ENCODE results near the gene HPCAL1. TPM values are rescaled to one million over a fixed set of nuclear protein-coding genes. Genes with fewer than 3 reads are reported as not detected.
A peak's percentile ranks its signal among the peaks of the same experiment; 100 is the strongest.

Gene HPCAL1
- total RNA-seq, 1 donor from 2014 or later: 15.9 TPM

- ChIA-PET CTCF (interaction anchor here (0.7 to 4.3 kb wide), 3 partner anchors 13 to 74 kb away, joined by 5 to 22 read pairs (median 6); no protein-coding TSS in a partner anchor), POLR2A (interaction anchor here (0.6 to 5.3 kb wide), 24 partner anchors 8 to 817 kb away, joined by 3 to 70 read pairs (median 4); partner anchors contain the start of genes HPCAL1, KLF11, NOL10 and PDIA6)
- ATAC-seq (ENCODE audit: low read depth) (peak; percentile 80), DNase-seq (peak; percentile 98)
- Mint-ChIP-seq H3K36me3 (ENCODE audit: low read depth) (peaks cover 29% of the 10 kb centered on the region), H3K27ac (peak within 1 kb of the TSS; percentile 85), H3K27me3 (no peaks in the 10 kb centered on the region), H3K4me1 (peaks cover 46% of the 10 kb centered on the region), H3K9me3 (no peaks in the 10 kb centered on the region), H3K4me3 (peak within 1 kb of the TSS; percentile 85)
- intact Hi-C loops (cut with micrococcal nuclease): loop anchor here (1.0 to 10.0 kb wide), 14 partner anchors 38 to 1304 kb away; partner anchors contain the start of genes ADAM17, GRHL1, HPCAL1 and PDIA6
- no peak for TF ChIP-seq CTCF (IDR thresholded peaks at IDR 0.05)
These were observed 145.3 kb downstream of the HPCAL1 start, which contains the start of gene ODC1 for GRCh38 chr2:10447895-10448575. Gene ODC1, minus strand, starts transcription at chr2:10448327. Its CDS starts 3,295 bp downstream, at chr2:10445032.

GRCh38 chr2:10448576-10449485 lies 146.1 kb downstream of the HPCAL1 start:
- Mint-ChIP-seq H3K36me3 (ENCODE audit: low read depth) (peaks cover 21% of the 10 kb centered on the region), H3K27ac (peak overlapping the region; percentile 84), H3K9me3 (no peaks in the 10 kb centered on the region), H3K4me1 (peaks cover 42% of the 10 kb centered on the region), H3K4me3 (peak overlapping the region; percentile 78), H3K27me3 (no peaks in the 10 kb centered on the region)
- DNase-seq (peak; percentile 94), ATAC-seq (ENCODE audit: low read depth) (peak; percentile 61)
- POLR2A ChIA-PET: interaction anchor here (0.6 to 5.3 kb wide), 27 partner anchors 9 to 1117 kb away, joined by 3 to 70 read pairs (median 4); partner anchors contain the start of genes HPCAL1, KLF11, NOL10 and PDIA6
- CTCF ChIA-PET: interaction anchor here (0.7 to 4.3 kb wide), 3 partner anchors 14 to 75 kb away, joined by 5 to 22 read pairs (median 6); no protein-coding TSS in a partner anchor
- TF ChIP-seq CTCF (IDR thresholded peaks at IDR 0.05): no peak
- intact Hi-C loops (cut with micrococcal nuclease): loop anchor here (1.0 to 10.0 kb wide), 14 partner anchors 39 to 1303 kb away; partner anchors contain the start of genes ADAM17, GRHL1, HPCAL1 and PDIA6

- Mint-ChIP-seq H3K4me3 (peak overlapping the region; percentile 78), H3K27me3 (no peaks in the 10 kb centered on the region), H3K9me3 (no peaks in the 10 kb centered on the region), H3K36me3 (ENCODE audit: low read depth) (peaks cover 15% of the 10 kb centered on the region), H3K4me1 (peaks cover 36% of the 10 kb centered on the region), H3K27ac (peak overlapping the region; percentile 84)
- no peak for DNase-seq
- ChIA-PET CTCF (interaction anchor here (4.3 kb wide), 1 partner anchor 14 kb away, joined by 22 read pairs; no protein-coding TSS in a partner anchor), POLR2A (interaction anchor here (0.6 to 5.3 kb wide), 8 partner anchors 14 to 1118 kb away, joined by 3 to 70 read pairs (median 3); no protein-coding TSS in a partner anchor)
- no peak for TF ChIP-seq CTCF (IDR thresholded peaks at IDR 0.05)
- intact Hi-C loops (cut with micrococcal nuclease): loop anchor here (2.0 to 10.0 kb wide), 6 partner anchors 43 to 1303 kb away; partner anchors contain the start of genes ADAM17 and GRHL1
- ATAC-seq (ENCODE audit: low read depth): no peak
These were observed 146.8 kb downstream of the HPCAL1 start for GRCh38 chr2:10449486-10449831.

GRCh38 chr2:10449838-10450691 lies 147.4 kb downstream of the HPCAL1 start:
- ChIA-PET CTCF (interaction anchor here (1.3 to 4.3 kb wide), 2 partner anchors 15 to 42 kb away, joined by 3 to 22 read pairs; no protein-coding TSS in a partner anchor), POLR2A (interaction anchor here (0.6 to 5.3 kb wide), 8 partner anchors 15 to 1118 kb away, joined by 3 to 70 read pairs (median 3); no protein-coding TSS in a partner anchor)
- H3K4me1 Mint-ChIP-seq: peaks cover 30% of the 10 kb centered on the region
- DNase-seq (no peak), ATAC-seq (ENCODE audit: low read depth) (no peak)
- H3K36me3 Mint-ChIP-seq (ENCODE audit: low read depth): peaks cover 9% of the 10 kb centered on the region
- peak overlapping the region; percentile 41 for H3K4me3 Mint-ChIP-seq
- H3K27me3 Mint-ChIP-seq: no peaks in the 10 kb centered on the region
- intact Hi-C loops (cut with micrococcal nuclease): loop anchor here (2.0 to 10.0 kb wide), 6 partner anchors 43 to 1302 kb away; partner anchors contain the start of genes ADAM17 and GRHL1
- H3K27ac Mint-ChIP-seq: no peak overlapping the region
- TF ChIP-seq CTCF (IDR thresholded peaks at IDR 0.05): no peak
- H3K9me3 Mint-ChIP-seq: no peaks in the 10 kb centered on the region

All from activated B cell treated with CpG ODN at 0.5 μM for 24 hours (primary cell).